Sciatic nerve (tissue), 2 donors: ENCODE data around the gene STN1. TPM values are rescaled to one million over a fixed set of nuclear protein-coding genes. Genes with fewer than 3 reads are reported as not detected.

ENCODE experiments used
- ATAC-seq: fragments of 200-7000 bp; cut with Tn5 transposase; one replicate; pipeline ENCODE4 v1.9.1; 2020; ENCODE audit warnings: mild to moderate bottlenecking, moderate library complexity
- DNase-seq: peaks from one replicate; pipeline ENCODE4 v3.0.0-alpha.2; 2020; ENCODE audit warnings: low spot score
- intact Hi-C: fragments of 100-400 bp; cut with DNase I; formaldehyde crosslinking; loops from one replicate; pipeline ENCODE4 v1.14.2; 2022
- total RNA-seq: library from RNA; stranded (reverse); fragmentation: NEBNext Ultra II Directional; extraction: Animal tissue kit (Norgen Biotek cat#: 25700); gene quantifications from one replicate; pipeline ENCODE4 v1.2.1, GENCODE V29; 2021
- donor health status: DM: no; HTN: no; CAD: no.
- donor health status: DM: no; HTN: no; CAD: no.

The STN1 gene
- 14.5 TPM for total RNA-seq

GRCh38 chr10:103918053-103918846 lies at the start of gene STN1:
TSS of gene STN1 (minus strand) at chr10:103918184. CDS start at chr10:103917594, 590 bp downstream.
- intact Hi-C loops, result no loop called here
- DNase-seq (peak; percentile 98), ATAC-seq (peak; percentile 98)

GRCh38 chr10:103967448-103968071 lies 49.6 kb upstream of the STN1 start:
- intact Hi-C loops, result no loop called here
- no peak for DNase-seq
- peak; percentile 9 for ATAC-seq

- intact Hi-C loops, result no loop called here
- DNase-seq (peak; percentile 90), ATAC-seq (peak; percentile 98)
Measured at GRCh38 chr10:103966671-103967447, 48.9 kb upstream of the STN1 start, which contains the start of gene SLK. TSS of gene SLK (plus strand) at chr10:103967140. CDS start at chr10:103967746, 606 bp downstream.

- ATAC-seq (no peak), DNase-seq (no peak)
- intact Hi-C loops, result no loop called here
Measured at GRCh38 chr10:103960103-103960502, 42.1 kb upstream of the STN1 start.

GRCh38 chr10:103958996-103959395 lies 41.0 kb upstream of the STN1 start:
- DNase-seq (no peak), ATAC-seq (no peak)
- intact Hi-C loops, result no loop called here

- intact Hi-C loops, result no loop called here
- ATAC-seq, result no peak
- no peak for DNase-seq
Measured at GRCh38 chr10:103954543-103954942, 36.6 kb upstream of the STN1 start.

- ATAC-seq (no peak), DNase-seq (no peak)
- intact Hi-C loops, result no loop called here
Measured at GRCh38 chr10:103951942-103952341, 34.0 kb upstream of the STN1 start.

GRCh38 chr10:103951183-103951582 lies 33.2 kb upstream of the STN1 start:
- DNase-seq, result no peak
- intact Hi-C loops, result no loop called here
- no peak for ATAC-seq

GRCh38 chr10:103949728-103950127 lies 31.7 kb upstream of the STN1 start:
- intact Hi-C loops, result no loop called here
- DNase-seq (no peak), ATAC-seq (no peak)

GRCh38 chr10:103947799-103948516 lies 30.0 kb upstream of the STN1 start:
- no peak for ATAC-seq
- no peak for DNase-seq
- intact Hi-C loops, result no loop called here

- intact Hi-C loops, result no loop called here
- peak; percentile 52 for ATAC-seq
- DNase-seq, result no peak
Measured at GRCh38 chr10:103942866-103943265, 24.9 kb upstream of the STN1 start.

- DNase-seq (no peak), ATAC-seq (no peak)
- intact Hi-C loops, result no loop called here
Measured at GRCh38 chr10:103941801-103942200, 23.8 kb upstream of the STN1 start.

GRCh38 chr10:103939522-103939921 lies 21.5 kb upstream of the STN1 start:
- DNase-seq, result no peak
- ATAC-seq, result no peak
- intact Hi-C loops, result no loop called here

- ATAC-seq (no peak), DNase-seq (no peak)
- intact Hi-C loops, result no loop called here
Measured at GRCh38 chr10:103936022-103936421, 18.0 kb upstream of the STN1 start.

- intact Hi-C loops, result no loop called here
- ATAC-seq, result no peak
- DNase-seq, result no peak
Measured at GRCh38 chr10:103934308-103934707, 16.3 kb upstream of the STN1 start.

GRCh38 chr10:103933557-103934121 lies 15.7 kb upstream of the STN1 start:
- ATAC-seq, result no peak
- no peak for DNase-seq
- intact Hi-C loops, result no loop called here

- DNase-seq (no peak), ATAC-seq (no peak)
- intact Hi-C loops, result no loop called here
Measured at GRCh38 chr10:103932971-103933370, 15.0 kb upstream of the STN1 start.

- intact Hi-C loops, result no loop called here
- DNase-seq (no peak), ATAC-seq (no peak)
Measured at GRCh38 chr10:103932271-103932670, 14.3 kb upstream of the STN1 start.

- intact Hi-C loops, result no loop called here
- no peak for DNase-seq
- no peak for ATAC-seq
Measured at GRCh38 chr10:103931603-103932002, 13.6 kb upstream of the STN1 start.
